GM12878 (cell line): ENCODE data around the gene CFAP65.

ENCODE experiments used
- ATF7 ChIP-seq: fragments of 450-650 bp; IDR thresholded peaks from 2 replicates; pipeline ENCODE4 v1.6.1; 2016; ENCODE audit warnings: low read depth, mild to moderate bottlenecking
- CTCF ChIP-seq, 3 experiments: IDR thresholded peaks in 2 of 3; conservative IDR thresholded peaks in 1 of 3; 2 replicates each; pipeline ENCODE4 v1.5.1; 2011; ENCODE audit warnings: low read depth in 3 of 3, low read length in 3 of 3, mild to moderate bottlenecking in 3 of 3, control low read depth in 2 of 3, moderate library complexity in 2 of 3, inconsistent platforms in 1 of 3, mixed read lengths in 1 of 3; ENCODE audit not compliant: control insufficient read depth in 2 of 3, insufficient read depth in 1 of 3; ENCODE audit errors: extremely low read depth in 1 of 3
- EP300 ChIP-seq, 2 experiments: fragments of 150-350 bp in 1 of 2; IDR thresholded peaks; 2 replicates each; pipeline ENCODE4 v1.6.1; 2011 to 2012; ENCODE audit warnings: low read depth in 2 of 2, low read length in 2 of 2, borderline replicate concordance in 1 of 2, improper control_type of control experiment in 1 of 2, inconsistent platforms in 1 of 2; ENCODE audit not compliant: control insufficient read depth in 1 of 2
- EZH2 ChIP-seq: IDR thresholded peaks from 2 replicates; pipeline ENCODE4 v1.6.1; 2012; ENCODE audit warnings: low read depth, mild to moderate bottlenecking, control low read depth, inconsistent platforms, low read length, borderline replicate concordance; ENCODE audit not compliant: control insufficient read depth
- FOXK2 ChIP-seq: fragments of 450-650 bp; IDR thresholded peaks from 2 replicates; pipeline ENCODE4 v1.6.1; 2017; ENCODE audit warnings: mild to moderate bottlenecking, moderate library complexity
- PML ChIP-seq: IDR thresholded peaks from 2 replicates; pipeline ENCODE4 v1.6.1; 2012; ENCODE audit warnings: low read length, inconsistent platforms
- POU2F2 ChIP-seq: IDR thresholded peaks from 3 replicates; pipeline ENCODE4 v1.6.1; 2011; ENCODE audit warnings: low read depth, mild to moderate bottlenecking, low read length, borderline replicate concordance
- SREBF1 ChIP-seq: IDR thresholded peaks from 2 replicates; pipeline ENCODE4 v1.6.1; 2012; ENCODE audit warnings: mild to moderate bottlenecking, low read length
- STAT3 ChIP-seq: IDR thresholded peaks from 2 replicates; pipeline ENCODE4 v1.6.1; 2011; ENCODE audit warnings: low read depth, low read length, improper control_type of control experiment
- USF1 ChIP-seq: IDR thresholded peaks from 2 replicates; pipeline ENCODE4 v1.6.1; 2011; ENCODE audit warnings: borderline replicate concordance, low read depth, mild to moderate bottlenecking, moderate library complexity, mixed read lengths, low read length; ENCODE audit not compliant: insufficient read depth; ENCODE audit errors: extremely low read length
- YY1 ChIP-seq: IDR thresholded peaks from 2 replicates; pipeline ENCODE4 v1.6.1; 2011; ENCODE audit warnings: low read depth, mild to moderate bottlenecking, low read length
- TF ChIP-seq, protein P1 (sequence below): fragments of 450-650 bp; IDR thresholded peaks from 2 replicates; pipeline ENCODE4 v1.6.1; 2017; ENCODE audit warnings: mild to moderate bottlenecking

DNA sequence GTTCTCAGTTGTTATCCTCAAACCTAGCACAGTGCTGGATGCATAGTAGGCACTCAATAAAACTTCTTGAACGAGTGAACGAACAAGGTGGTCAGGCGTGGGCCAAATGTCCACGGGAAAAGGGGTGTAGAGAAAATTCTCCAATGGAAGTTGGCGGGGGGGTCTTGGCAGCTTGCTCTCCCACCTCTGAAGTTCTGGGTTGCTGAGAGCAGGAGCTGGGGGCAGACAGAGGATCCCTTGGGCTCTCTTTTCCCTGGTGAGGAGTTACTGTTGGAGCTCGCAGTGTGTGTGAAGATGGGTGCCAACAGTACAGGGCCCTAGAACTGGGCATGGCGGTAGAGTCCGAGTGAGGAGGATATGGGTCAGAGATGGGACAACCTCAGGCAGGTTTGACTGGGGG lies 45.8 kb downstream of the CFAP65 start:
- no peak for TF ChIP-seq YY1
- no peak for TF ChIP-seq CTCF (IDR thresholded peaks at IDR 0.05 in 2 of 3, conservative IDR thresholded peaks at IDR 0.05 in 1 of 3; ENCODE audit: control insufficient read depth in 2 of 3, extremely low read depth in 1 of 3, insufficient read depth in 1 of 3, low read depth in 3 of 3, low read length in 3 of 3)
- TF ChIP-seq STAT3, result no peak
- TF ChIP-seq EP300 (IDR thresholded peaks at IDR 0.05; ENCODE audit: borderline replicate concordance in 1 of 2, control insufficient read depth in 1 of 2, low read depth in 2 of 2, low read length in 2 of 2), result no peak
- no peak for TF ChIP-seq USF1
- no peak for TF ChIP-seq FOXK2
- no peak for TF ChIP-seq POU2F2
- no peak for TF ChIP-seq PML
- TF ChIP-seq ATF7, result no peak
- TF ChIP-seq, protein P1, sequence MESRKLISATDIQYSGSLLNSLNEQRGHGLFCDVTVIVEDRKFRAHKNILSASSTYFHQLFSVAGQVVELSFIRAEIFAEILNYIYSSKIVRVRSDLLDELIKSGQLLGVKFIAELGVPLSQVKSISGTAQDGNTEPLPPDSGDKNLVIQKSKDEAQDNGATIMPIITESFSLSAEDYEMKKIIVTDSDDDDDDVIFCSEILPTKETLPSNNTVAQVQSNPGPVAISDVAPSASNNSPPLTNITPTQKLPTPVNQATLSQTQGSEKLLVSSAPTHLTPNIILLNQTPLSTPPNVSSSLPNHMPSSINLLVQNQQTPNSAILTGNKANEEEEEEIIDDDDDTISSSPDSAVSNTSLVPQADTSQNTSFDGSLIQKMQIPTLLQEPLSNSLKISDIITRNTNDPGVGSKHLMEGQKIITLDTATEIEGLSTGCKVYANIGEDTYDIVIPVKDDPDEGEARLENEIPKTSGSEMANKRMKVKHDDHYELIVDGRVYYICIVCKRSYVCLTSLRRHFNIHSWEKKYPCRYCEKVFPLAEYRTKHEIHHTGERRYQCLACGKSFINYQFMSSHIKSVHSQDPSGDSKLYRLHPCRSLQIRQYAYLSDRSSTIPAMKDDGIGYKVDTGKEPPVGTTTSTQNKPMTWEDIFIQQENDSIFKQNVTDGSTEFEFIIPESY, result no peak
- no peak for TF ChIP-seq SREBF1
- TF ChIP-seq EZH2, result no peak
